HG03196 (cell line): ENCODE measurements around the gene COMMD7.
A peak's percentile ranks its signal among the peaks of the same experiment; 100 is the strongest.

ENCODE experiments used
- ATAC-seq: cut with Tn5 transposase; IDR thresholded peaks from one replicate; pipeline ENCODE4 v1.9.1; 2021; ENCODE audit not compliant: unreplicated experiment

The COMMD7 gene

GRCh38 chr20:32682508-32682987 is 60.7 kb downstream of the COMMD7 start:
- no peak for ATAC-seq

- no peak for ATAC-seq
Observed at GRCh38 chr20:32681175-32682084, 61.8 kb downstream of the COMMD7 start.

- ATAC-seq = no peak
Observed at GRCh38 chr20:32680544-32681174, 62.6 kb downstream of the COMMD7 start.

- no peak for ATAC-seq
Observed at GRCh38 chr20:32678948-32679347, 64.3 kb downstream of the COMMD7 start.

- no peak for ATAC-seq
Observed at GRCh38 chr20:32675223-32675975, 67.9 kb downstream of the COMMD7 start.

- ATAC-seq = no peak
Observed at GRCh38 chr20:32674362-32674789, 68.9 kb downstream of the COMMD7 start.

GRCh38 chr20:32672982-32673851 is 70.0 kb downstream of the COMMD7 start:
- peak; percentile 42 for ATAC-seq

- no peak for ATAC-seq
Observed at GRCh38 chr20:32672394-32672981, 70.8 kb downstream of the COMMD7 start.

GRCh38 chr20:32670773-32671455 is 72.4 kb downstream of the COMMD7 start:
- no peak for ATAC-seq

- ATAC-seq = no peak
Observed at GRCh38 chr20:32667027-32667426, 76.2 kb downstream of the COMMD7 start.

- no peak for ATAC-seq
Observed at GRCh38 chr20:32664678-32665159, 78.5 kb downstream of the COMMD7 start.

GRCh38 chr20:32664012-32664677 is 79.1 kb downstream of the COMMD7 start:
- ATAC-seq = no peak

- ATAC-seq = no peak
Observed at GRCh38 chr20:32663335-32664011, 79.8 kb downstream of the COMMD7 start.

GRCh38 chr20:32661820-32662528 is 81.3 kb downstream of the COMMD7 start:
- no peak for ATAC-seq

GRCh38 chr20:32660661-32661060 is 82.6 kb downstream of the COMMD7 start:
- ATAC-seq = no peak

GRCh38 chr20:32656827-32657226 is 86.4 kb downstream of the COMMD7 start:
- no peak for ATAC-seq

- ATAC-seq = no peak
Observed at GRCh38 chr20:32655903-32656512, 87.3 kb downstream of the COMMD7 start.
